HepG2 (cell line): ENCODE data around the gene FSCN2. TPM values are rescaled to one million over a fixed set of nuclear protein-coding genes. Genes with fewer than 3 reads are reported as not detected.

ENCODE experiments used
- ATAC-seq: fragments of 200-7000 bp; cut with Tn5 transposase; 3 replicates; pipeline ENCODE4 v1.9.1; 2020; ENCODE audit warnings: mild to moderate bottlenecking, moderate library complexity
- BruUV-seq: library from RNA; stranded (reverse); fragments of 400-500 nt; replicated peaks from 2 replicates; lab custom pipeline; 2021; lab: Mats Ljungman, UMichigan
- CTCF ChIA-PET: fragments of 300-600 bp; formaldehyde crosslinking; extraction: SDS; loops from one replicate; lab custom pipeline; 2021; ENCODE audit warnings: low total read pairs, inconsistent platforms, low intra/inter-chr PET ratio; lab: Yijun Ruan, JAX
- POLR2A ChIA-PET: fragments of 350-600 bp; sonication (Branson Sonifier 250); formaldehyde crosslinking; loops from one replicate; lab custom pipeline; 2020; ENCODE audit warnings: antibody characterized with exemption, inconsistent platforms; lab: Yijun Ruan, JAX
- DNase-seq: peaks from one replicate; pipeline ENCODE4 v3.0.0-alpha.2; 2015; ENCODE audit warnings: low spot score
- FAIRE-seq: peaks from 3 replicates; lab custom pipeline; 2011; peaks lifted over from hg19 to GRCh38; lab: Jason Lieb, UNC
- H2AFZ ChIP-seq: one replicate; pipeline ENCODE4 v1.6.1; 2011; ENCODE audit warnings: low read length, inconsistent platforms
- H3K27ac ChIP-seq: fragments of 300-600 bp; 3 replicates; pipeline ENCODE4 v1.8.0; 2011; ENCODE audit warnings: mixed run types, mild to moderate bottlenecking, mixed read lengths, low read length, inconsistent platforms; ENCODE audit not compliant: insufficient read depth; ENCODE audit errors: extremely low read length
- H3K27me3 ChIP-seq, 2 experiments: fragments of 200-600 bp in 1 of 2; 2 replicates in 1 of 2; 3 replicates in 1 of 2; pipeline versions ENCODE4 v1.6.0 to v1.8.0; 2011; ENCODE audit warnings: low read length in 2 of 2, mild to moderate bottlenecking in 2 of 2, moderate library complexity in 2 of 2, inconsistent platforms in 1 of 2; ENCODE audit not compliant: insufficient read depth in 2 of 2, control insufficient read depth in 1 of 2
- H3K36me3 ChIP-seq, 2 experiments: fragments of 200-600 bp in 1 of 2; replicated peaks in 1 of 2; 2 replicates in 1 of 2; 3 replicates in 1 of 2; pipeline versions ENCODE4 v1.5.1 to v1.8.0; 2011; ENCODE audit warnings: low read length in 2 of 2, inconsistent platforms in 1 of 2; ENCODE audit not compliant: insufficient read depth in 2 of 2, control insufficient read depth in 1 of 2
- H3K4me1 ChIP-seq: 2 replicates; pipeline ENCODE4 v1.5.1; 2012; ENCODE audit warnings: low read length, inconsistent platforms; ENCODE audit not compliant: insufficient read depth
- H3K4me2 ChIP-seq: 2 replicates; pipeline ENCODE4 v1.6.0; 2011; ENCODE audit warnings: low read depth, low read length, inconsistent platforms
- H3K4me3 ChIP-seq, 3 experiments: fragments of 200-600 bp in 1 of 3; sonication (generic), shearing (Covaris generic) in 1 of 3; replicated peaks in 1 of 3; 2 replicates each; pipeline ENCODE4 v1.5.1; 2011 to 2016; ENCODE audit warnings: low read length in 3 of 3, inconsistent platforms in 2 of 3, low read depth in 2 of 3, mild to moderate bottlenecking in 2 of 3, control low read depth in 1 of 3, mixed read lengths in 1 of 3; ENCODE audit not compliant: insufficient read depth in 1 of 3
- H3K79me2 ChIP-seq: one replicate; pipeline ENCODE4 v1.6.1; 2011; ENCODE audit warnings: low read length, inconsistent platforms; ENCODE audit not compliant: insufficient read depth
- H3K9ac ChIP-seq: 2 replicates; pipeline ENCODE4 v1.6.0; 2011; ENCODE audit warnings: mild to moderate bottlenecking, low read depth, low read length, inconsistent platforms; ENCODE audit not compliant: insufficient read depth
- H3K9me3 ChIP-seq: 2 replicates; pipeline ENCODE4 v1.5.1; 2012; ENCODE audit warnings: mild to moderate bottlenecking, low read length
- H4K20me1 ChIP-seq: 2 replicates; pipeline ENCODE4 v1.6.0; 2011; ENCODE audit warnings: inconsistent platforms, mild to moderate bottlenecking, low read length, moderate library complexity; ENCODE audit not compliant: insufficient read depth
- CBX5 ChIP-seq: sonication (generic); formaldehyde crosslinking; IDR thresholded peaks from 2 replicates; pipeline ENCODE4 v1.4.0; 2020; ENCODE audit warnings: missing genetic modification reagents, borderline replicate concordance
- IKZF5 ChIP-seq: IDR thresholded peaks from 2 replicates; pipeline ENCODE4 v1.6.1; 2018; ENCODE audit warnings: missing genetic modification reagents, mild to moderate bottlenecking, missing compliant biosample characterization
- POGZ ChIP-seq: sonication (generic); formaldehyde crosslinking; IDR thresholded peaks from 2 replicates; pipeline ENCODE4 v1.4.0; 2020; ENCODE audit warnings: mild to moderate bottlenecking, missing genetic modification reagents
- RAD51 ChIP-seq: fragments of 450-650 bp; IDR thresholded peaks from 2 replicates; pipeline ENCODE4 v1.6.1; 2016; ENCODE audit warnings: borderline replicate concordance
- RBM22 ChIP-seq: fragments of 200-400 bp; formaldehyde crosslinking; optimal IDR thresholded peaks from 2 replicates; pipeline ENCODE3; 2017; ENCODE audit warnings: mild to moderate bottlenecking, low read length, moderate library complexity
- ZBTB33 ChIP-seq: sonication (generic); formaldehyde crosslinking; IDR thresholded peaks from 2 replicates; pipeline ENCODE4 v1.4.0; 2020; ENCODE audit warnings: missing genetic modification reagents
- WGBS: methylation state at CpG from one replicate; pipeline ENCODE4 v1.1.6; 2017; ENCODE audit warnings: low lambda C conversion rate; 5-methylcytosine and 5-hydroxymethylcytosine counted together
- in situ Hi-C: cut with HindIII; loops from 2 replicates; pipeline ENCODE4 v1.10.0; 2017; ENCODE audit warnings: low pct_unique_long_range_greater_than_20kb; ENCODE audit not compliant: extremely low pct_ligation_motif_present
- intact Hi-C: fragments of 100-400 bp; cut with micrococcal nuclease; formaldehyde crosslinking; loops from one replicate; pipeline ENCODE4 v1.10.0; 2022; ENCODE audit not compliant: unreplicated experiment
- polyA plus RNA-seq, 8 experiments: library from polyadenylated mRNA; depleted of rRNA in 3 of 8; stranded (reverse) in 7 of 8; unstranded in 1 of 8; fragments of >200 nt; fragmentation: Illumina TruSeq in 4 of 8; extraction: Trizol in 4 of 8; gene quantifications; 2 replicates each; pipeline versions ENCODE4 v1.2.1 to v1.2.3, GENCODE V29; 2011 to 2016; ENCODE audit warnings: low read depth in 4 of 8, missing spikeins in 1 of 8, mixed read lengths in 1 of 8; ENCODE audit not compliant: insufficient read depth in 1 of 8
- total RNA-seq, 5 experiments: library from RNA; depleted of rRNA; stranded (reverse); fragments of >200 nt; fragmentation: Illumina TruSeq; extraction: Trizol; gene quantifications; 2 replicates each; pipeline ENCODE4 v1.2.3, GENCODE V29; 2016; ENCODE audit warnings: low read depth in 1 of 5

Gene FSCN2
- total and polyA plus RNA-seq, 2 of the 13 experiments (the other 11 are each of a cell fraction or from before 2014, with no cell fraction given) = 0.09 TPM; not detected in 1

GRCh38 chr17:81572563-81573168 lies 44.5 kb downstream of the FSCN2 start:
- Histone ChIP-seq H3K9me3 (no peaks in the 10 kb centered on the region), H3K4me1 (peaks cover 26% of the 10 kb centered on the region), H3K27ac (no peak overlapping the region), H3K4me3 (no peak overlapping the region), H3K9ac (no peak overlapping the region), H3K79me2 (peaks cover 14% of the 10 kb centered on the region), H3K36me3 (peaks cover 47 to 69% of the 10 kb centered on the region in 2 experiments), H4K20me1 (no peaks in the 10 kb centered on the region; the same call in 1 of the 2 replicates), H3K27me3 (no peaks in the 10 kb centered on the region), H3K4me2 (no peak overlapping the region), H2AFZ (no peak overlapping the region)
- no peak for ATAC-seq
- ChIA-PET CTCF (no interaction called here), POLR2A (no interaction called here)
- intact Hi-C loops = no loop called here
- WGBS = 96% methylated on average over 12 of the region's 12 CpGs
- TF ChIP-seq RBM22 (peak; percentile 35), POGZ (no peak), IKZF5 (CRISPR knock-in tag) (no peak), CBX5 (CRISPR knock-in tag) (no peak)
- BruUV-seq = no TSS peak
- DNase-seq = no peak
- no peak for FAIRE-seq
- in situ Hi-C loops = no loop called here

- no peak overlapping the region for H3K4me3 ChIP-seq
- H3K27ac ChIP-seq = no peak overlapping the region
- peaks cover 14% of the 10 kb centered on the region for H3K79me2 ChIP-seq
- no peak for FAIRE-seq
- no peak overlapping the region for H3K9ac ChIP-seq
- no peak overlapping the region for H3K4me2 ChIP-seq
- POLR2A ChIA-PET = interaction anchor here (0.7 kb wide), 1 partner anchor 18 kb away, joined by 3 read pairs; no protein-coding TSS in a partner anchor
- H2AFZ ChIP-seq = no peak overlapping the region
- no peak for DNase-seq
- H3K36me3 ChIP-seq = peaks cover 39 to 60% of the 10 kb centered on the region in 2 experiments
- H4K20me1 ChIP-seq = no peaks in the 10 kb centered on the region; the same call in 1 of the 2 replicates
- no peaks in the 10 kb centered on the region for H3K27me3 ChIP-seq
- WGBS = 96% methylated on average over 17 of the region's 17 CpGs
- no peaks in the 10 kb centered on the region for H3K9me3 ChIP-seq
- in situ Hi-C loops = no loop called here
- TF ChIP-seq RAD51 = no peak
- TF ChIP-seq ZBTB33 = 0 out of 2 replicates have a peak, but pooled peaks have one; percentile 20
- TF ChIP-seq, all 625 proteins: peak for 1
- H3K4me1 ChIP-seq = peaks cover 34% of the 10 kb centered on the region
- CTCF ChIA-PET = no interaction called here
- no TSS peak for BruUV-seq
- intact Hi-C loops = no loop called here
- no peak for ATAC-seq
Measured at GRCh38 chr17:81573794-81574642, 45.8 kb downstream of the FSCN2 start.
